Measurements from ENCODE around the gene CORO1C. TPM values are rescaled to one million over a fixed set of nuclear protein-coding genes. Genes with fewer than 3 reads are reported as not detected.

CORO1C gene
- total RNA-seq, 4 donors from 2014 or later, result 277 to 473 (median 342) TPM

- WGBS, 2 donors (ENCODE audit: low coverage in 1 of 2), result 96 to 100% methylated on average over 2 to 9 of the region's 9 CpGs
- no peak for ATAC-seq
- no peak for TF ChIP-seq CTCF (IDR thresholded peaks at IDR 0.05)
- no peak for TF ChIP-seq POLR2A (IDR thresholded peaks at IDR 0.05)
- TF ChIP-seq EP300 (IDR thresholded peaks at IDR 0.05), result no peak
- no peak for TF ChIP-seq POLR2AphosphoS5 (IDR thresholded peaks at IDR 0.05)
- Histone ChIP-seq H3K4me1 (peaks cover 0 to 6% (median 0%) of the 10 kb centered on the region in 3 donors), H3K4me3 (no peak overlapping the region), H3K27me3 (no peaks in the 10 kb centered on the region), H3K27ac (no peak overlapping the region), H3K9me3 (no peaks in the 10 kb centered on the region), H3K36me3 (no peaks in the 10 kb centered on the region)
Measured at GRCh38 chr12:108602209-108602705, 129.1 kb downstream of the CORO1C start.

- 53 to 100% methylated on average over 1 to 4 of the region's 4 CpGs for WGBS, 2 donors (ENCODE audit: low coverage in 1 of 2)
- Histone ChIP-seq H3K36me3 (no peaks in the 10 kb centered on the region), H3K27me3 (no peaks in the 10 kb centered on the region), H3K4me3 (no peak overlapping the region), H3K27ac (no peak overlapping the region), H3K9me3 (no peaks in the 10 kb centered on the region), H3K4me1 (peaks cover 0 to 14% (median 0%) of the 10 kb centered on the region in 3 donors)
- no peak for ATAC-seq
- no peak for TF ChIP-seq EP300 (IDR thresholded peaks at IDR 0.05)
- TF ChIP-seq POLR2A (IDR thresholded peaks at IDR 0.05), result no peak
- TF ChIP-seq POLR2AphosphoS5 (IDR thresholded peaks at IDR 0.05), result no peak
- no peak for TF ChIP-seq CTCF (IDR thresholded peaks at IDR 0.05)
Measured at GRCh38 chr12:108600702-108601007, 130.7 kb downstream of the CORO1C start.

GRCh38 chr12:108599948-108600701 is 131.2 kb downstream of the CORO1C start:
- TF ChIP-seq POLR2A (IDR thresholded peaks at IDR 0.05) (no peak), POLR2AphosphoS5 (IDR thresholded peaks at IDR 0.05) (no peak), EP300 (IDR thresholded peaks at IDR 0.05) (no peak), CTCF (IDR thresholded peaks at IDR 0.05) (no peak)
- ATAC-seq, result no peak

GRCh38 chr12:108599541-108599940 is 131.8 kb downstream of the CORO1C start:
- H3K4me3 ChIP-seq, result no peak overlapping the region
- TF ChIP-seq POLR2AphosphoS5 (IDR thresholded peaks at IDR 0.05) (no peak), POLR2A (IDR thresholded peaks at IDR 0.05) (no peak), CTCF (IDR thresholded peaks at IDR 0.05) (no peak), EP300 (IDR thresholded peaks at IDR 0.05) (no peak)
- no peaks in the 10 kb centered on the region for H3K27me3 ChIP-seq
- no peak for ATAC-seq
- no peaks in the 10 kb centered on the region for H3K36me3 ChIP-seq
- peaks cover 0 to 12% (median 0%) of the 10 kb centered on the region in 3 donors for H3K4me1 ChIP-seq
- 80 to 100% methylated on average over 1 of the region's 6 CpGs for WGBS, 2 donors (ENCODE audit: low coverage in 1 of 2)
- no peak overlapping the region for H3K27ac ChIP-seq
- H3K9me3 ChIP-seq, result no peaks in the 10 kb centered on the region

More at GRCh38 chr12:108599948-108600701, 131.2 kb downstream of the CORO1C start:
- no peaks in the 10 kb centered on the region for H3K36me3 ChIP-seq
- WGBS, 2 donors (ENCODE audit: low coverage in 1 of 2), result 72 to 88% methylated on average over 3 to 10 of the region's 10 CpGs
- no peaks in the 10 kb centered on the region for H3K27me3 ChIP-seq
- peaks cover 0 to 14% (median 0%) of the 10 kb centered on the region in 3 donors for H3K4me1 ChIP-seq
- no peak overlapping the region for H3K27ac ChIP-seq
- no peak overlapping the region for H3K4me3 ChIP-seq
- no peaks in the 10 kb centered on the region for H3K9me3 ChIP-seq

All from gastroesophageal sphincter (tissue), 4 donors.